ENCODE results near the gene PIK3R1.
A peak's percentile ranks its signal among the peaks of the same experiment; 100 is the strongest.

Gene PIK3R1

GRCh38 chr5:68331192-68332079 is 115.9 kb downstream of the PIK3R1 start:
- peak; percentile 63 for DNase-seq (ENCODE audit: low read depth)

- no peak for DNase-seq (ENCODE audit: low read depth)
Observed at GRCh38 chr5:68332080-68332451, 116.5 kb downstream of the PIK3R1 start.

- peak; percentile 46 for DNase-seq (ENCODE audit: low read depth)
Observed at GRCh38 chr5:68332556-68332955, 117.0 kb downstream of the PIK3R1 start.

GRCh38 chr5:68333649-68334552 is 118.3 kb downstream of the PIK3R1 start:
- peak; percentile 89 for DNase-seq (ENCODE audit: low read depth)

GRCh38 chr5:68334553-68334886 is 119.0 kb downstream of the PIK3R1 start:
- no peak for DNase-seq (ENCODE audit: low read depth)

- DNase-seq (ENCODE audit: low read depth), result no peak
Observed at GRCh38 chr5:68335075-68335474, 119.5 kb downstream of the PIK3R1 start.

- DNase-seq (ENCODE audit: low read depth), result no peak
Observed at GRCh38 chr5:68336200-68336599, 120.6 kb downstream of the PIK3R1 start.

GRCh38 chr5:68337235-68337634 is 121.7 kb downstream of the PIK3R1 start:
- DNase-seq (ENCODE audit: low read depth), result no peak

- DNase-seq (ENCODE audit: low read depth), result peak; percentile 79
Observed at GRCh38 chr5:68339921-68340321, 124.4 kb downstream of the PIK3R1 start.

- DNase-seq (ENCODE audit: low read depth), result no peak
Observed at GRCh38 chr5:68341006-68341405, 125.5 kb downstream of the PIK3R1 start.

- DNase-seq (ENCODE audit: low read depth), result no peak
Observed at GRCh38 chr5:68342693-68343092, 127.1 kb downstream of the PIK3R1 start.

- peak; percentile 86 for DNase-seq (ENCODE audit: low read depth)
Observed at GRCh38 chr5:68343421-68343826, 127.9 kb downstream of the PIK3R1 start.

GRCh38 chr5:68344447-68345111 is 129.0 kb downstream of the PIK3R1 start:
- DNase-seq (ENCODE audit: low read depth), result peak; percentile 68

GRCh38 chr5:68345171-68345570 is 129.6 kb downstream of the PIK3R1 start:
- peak; percentile 23 for DNase-seq (ENCODE audit: low read depth)

- DNase-seq (ENCODE audit: low read depth), result no peak
Observed at GRCh38 chr5:68345582-68345981, 130.0 kb downstream of the PIK3R1 start.

GRCh38 chr5:68347536-68347935 is 132.0 kb downstream of the PIK3R1 start:
- DNase-seq (ENCODE audit: low read depth), result no peak

- no peak for DNase-seq (ENCODE audit: low read depth)
Observed at GRCh38 chr5:68348447-68349222, 133.1 kb downstream of the PIK3R1 start.

GRCh38 chr5:68350176-68350575 is 134.6 kb downstream of the PIK3R1 start:
- DNase-seq (ENCODE audit: low read depth), result no peak
